ENCODE results near the gene HMCN2.

Gene HMCN2

GRCh38 chr9:130308081-130308571 is 42.6 kb downstream of the HMCN2 start:
- DNase-seq (ENCODE audit: low read depth), result no peak

DNA sequence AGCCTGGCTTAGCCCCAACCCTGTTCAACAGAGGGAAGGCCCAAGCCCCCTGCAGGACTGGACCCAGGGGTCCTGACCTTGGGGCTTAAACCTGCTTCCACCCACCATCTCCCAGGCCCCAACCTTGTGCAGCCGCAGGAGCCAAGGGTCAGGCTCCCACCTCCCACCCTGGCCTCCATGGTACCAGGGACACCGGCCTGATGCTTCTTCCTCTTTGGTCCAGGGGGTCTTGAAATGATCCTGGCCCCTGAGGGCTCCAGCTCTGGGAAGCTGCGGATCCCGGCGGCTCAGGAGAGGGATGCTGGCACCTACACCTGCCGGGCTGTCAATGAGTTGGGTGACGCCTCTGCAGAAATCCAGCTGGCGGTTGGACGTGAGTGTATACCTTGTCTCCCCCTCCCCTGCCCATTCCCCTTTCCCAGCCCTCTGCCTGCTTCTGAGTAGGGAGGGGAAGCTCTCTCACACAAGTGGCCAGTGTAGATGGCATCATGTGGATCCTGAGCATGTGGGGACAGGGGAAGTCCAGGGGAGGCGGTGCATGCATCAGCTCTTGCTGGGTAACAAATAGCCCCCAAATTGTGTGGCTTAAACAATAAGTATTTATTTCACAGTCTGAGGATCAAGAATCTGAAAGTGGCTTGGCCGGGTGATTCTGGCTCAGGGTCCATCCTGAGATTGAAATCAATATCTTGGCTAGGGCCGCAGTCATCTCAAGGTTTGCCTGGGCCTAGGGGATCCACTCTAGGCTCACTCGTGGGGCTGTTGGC is 44.3 kb downstream of the HMCN2 start:
- no peak for DNase-seq (ENCODE audit: low read depth)

GRCh38 chr9:130310456-130310855 is 44.9 kb downstream of the HMCN2 start:
- DNase-seq (ENCODE audit: low read depth), result no peak

DNA sequence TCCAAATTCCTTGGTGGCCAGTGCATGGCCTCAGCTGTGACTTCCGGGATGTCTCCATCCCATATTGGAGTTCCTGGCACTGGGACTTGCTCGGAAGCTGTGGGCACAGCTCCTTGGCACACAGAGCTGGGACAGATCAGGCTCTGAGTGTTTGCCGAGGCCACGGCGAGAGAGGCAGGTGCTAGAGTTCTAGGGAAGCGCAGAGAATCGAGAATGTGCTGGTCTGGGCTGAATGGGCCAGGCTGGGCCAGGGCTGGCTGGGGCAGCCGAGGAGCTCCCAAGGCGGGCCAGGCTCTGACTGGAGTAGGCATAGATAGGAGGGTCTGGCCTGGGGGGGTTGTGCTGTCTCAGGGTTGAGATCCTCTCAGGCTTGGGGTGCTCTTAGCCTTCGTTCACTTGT is 45.4 kb downstream of the HMCN2 start:
- DNase-seq (ENCODE audit: low read depth), result no peak

GRCh38 chr9:130311408-130312140 is 46.0 kb downstream of the HMCN2 start:
- no peak for DNase-seq (ENCODE audit: low read depth)

DNA sequence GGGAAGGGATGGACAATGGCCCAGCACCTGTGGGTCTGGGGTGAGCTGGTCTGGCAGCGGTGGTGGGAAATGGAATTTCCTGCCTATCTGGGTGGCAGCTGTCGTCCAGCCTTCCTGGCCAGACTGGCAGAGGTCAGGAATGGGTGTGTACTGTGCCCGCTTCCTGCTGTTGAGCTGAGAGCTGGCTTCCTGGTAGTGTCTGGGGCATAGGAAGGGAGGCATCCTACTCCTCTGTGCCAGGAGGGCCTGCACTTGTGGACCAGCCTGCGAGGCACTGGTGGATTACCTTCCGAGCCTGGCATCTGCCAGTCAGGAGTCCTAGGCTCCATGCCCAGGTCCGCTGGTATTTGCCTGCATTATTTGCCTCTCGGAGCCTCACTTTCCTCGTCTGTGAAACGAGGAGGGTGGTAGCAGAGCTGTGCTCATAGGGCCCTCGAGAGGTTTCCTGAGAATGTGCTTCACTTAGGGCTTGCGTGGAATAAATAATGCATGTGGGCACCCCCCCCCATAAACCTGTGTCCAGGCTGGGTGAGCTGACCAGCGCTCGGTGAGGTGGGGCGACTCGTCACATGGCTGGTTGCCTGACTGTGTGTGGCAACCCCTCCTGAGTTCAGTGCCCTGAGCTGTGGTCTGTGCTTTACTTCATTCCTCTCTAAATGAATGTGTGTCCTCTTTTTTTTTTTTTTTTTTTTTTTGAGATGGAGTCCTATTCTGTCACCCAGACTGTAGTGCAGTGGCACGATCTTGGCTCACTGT is 47.7 kb downstream of the HMCN2 start:
- DNase-seq (ENCODE audit: low read depth), result no peak

DNA sequence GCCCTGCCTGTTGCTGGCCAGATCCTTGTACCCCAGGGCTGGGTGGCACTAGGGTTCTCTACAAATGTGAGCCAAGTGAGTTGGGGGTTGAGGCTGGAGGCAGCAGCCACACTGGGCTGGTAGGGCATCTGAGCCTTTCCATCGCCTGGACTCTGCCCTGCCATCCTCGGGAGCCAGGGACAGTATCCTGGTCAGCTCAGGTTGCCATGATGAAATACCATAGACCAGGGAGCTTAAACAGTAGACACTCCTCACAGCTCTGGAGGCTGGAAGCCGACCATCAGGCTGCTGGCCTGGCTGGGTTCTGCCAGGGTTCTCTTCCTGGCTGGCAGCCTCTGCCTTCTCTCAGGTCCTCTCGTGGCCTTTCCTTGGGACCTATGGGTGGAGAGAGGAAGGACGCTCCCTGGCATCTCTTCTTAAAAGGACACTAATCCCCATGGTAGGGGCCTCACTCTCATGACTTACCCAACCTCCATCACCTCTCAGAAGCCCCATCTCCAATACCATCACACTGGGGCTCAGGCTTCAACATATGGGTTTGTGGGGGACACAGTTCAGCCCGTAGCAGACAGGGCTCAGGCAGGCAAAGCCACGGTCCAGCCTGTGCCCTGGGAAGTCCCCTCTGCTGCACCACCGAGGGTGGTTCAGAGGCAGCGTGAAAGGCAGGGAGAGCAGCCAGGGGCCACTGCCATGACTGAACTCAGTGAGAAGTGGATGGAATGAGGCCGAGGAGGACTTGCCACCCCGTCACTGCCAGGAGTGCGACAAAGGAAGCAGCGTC is 50.1 kb downstream of the HMCN2 start:
- DNase-seq (ENCODE audit: low read depth), result no peak

DNA sequence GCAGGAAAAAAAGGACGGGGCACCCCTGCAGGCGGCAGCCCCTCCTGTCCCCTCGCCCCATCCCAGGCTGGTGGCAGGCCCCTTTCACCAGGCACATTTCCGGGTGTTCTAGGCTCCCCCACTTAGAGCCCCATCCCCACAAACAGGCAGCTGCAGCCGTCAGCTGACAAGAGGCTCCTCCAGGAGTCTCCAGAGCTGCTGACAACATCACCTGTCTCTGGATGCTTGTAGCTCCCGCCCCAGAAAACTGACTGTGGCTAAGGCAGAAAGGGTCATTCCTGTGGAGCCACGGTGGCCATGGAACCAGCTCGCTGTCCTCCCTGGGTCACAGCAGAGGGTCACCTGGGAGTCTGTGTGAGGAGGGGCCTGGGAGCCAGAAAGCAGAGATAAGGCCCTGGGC is 50.9 kb downstream of the HMCN2 start:
- DNase-seq (ENCODE audit: low read depth), result no peak

GRCh38 chr9:130319300-130319699 is 53.7 kb downstream of the HMCN2 start:
- DNase-seq (ENCODE audit: low read depth), result no peak

DNA sequence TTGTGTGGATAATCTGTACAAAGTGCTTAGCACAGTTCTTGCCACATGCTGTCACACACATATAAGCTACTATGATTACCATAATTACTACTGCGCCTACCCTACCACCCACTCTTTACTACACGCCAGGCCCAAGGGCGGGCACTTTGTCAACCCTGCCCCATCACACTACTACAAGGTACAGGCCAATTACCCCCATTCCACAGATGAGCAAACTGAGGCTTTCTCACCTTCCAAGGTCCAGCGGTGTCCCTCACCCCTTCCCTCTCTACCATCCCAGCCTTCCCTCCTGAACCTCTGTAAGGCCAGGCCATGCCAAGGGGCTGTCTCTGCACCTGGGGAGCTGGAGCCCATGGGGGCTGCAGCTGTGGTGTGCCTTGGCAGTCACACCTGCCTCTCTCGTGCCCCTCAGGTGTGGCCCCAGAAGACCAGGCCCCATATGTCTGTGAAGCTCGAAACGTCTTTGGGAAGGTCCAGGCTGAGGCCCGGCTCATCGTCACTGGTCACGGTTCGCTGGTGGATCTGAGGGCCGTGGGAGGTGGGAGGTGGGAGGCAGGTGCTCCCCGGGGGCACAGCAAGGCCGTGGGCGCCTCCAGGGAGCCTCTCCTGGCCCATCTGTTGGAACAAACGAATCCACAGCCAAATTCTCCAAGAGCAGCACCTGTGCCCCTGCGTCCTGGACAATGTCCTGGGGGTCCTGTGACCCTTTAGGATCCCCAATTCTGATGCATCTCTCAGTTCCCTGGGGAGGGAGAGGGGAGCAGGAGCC is 54.6 kb downstream of the HMCN2 start:
- DNase-seq (ENCODE audit: low read depth), result no peak

- no peak for DNase-seq (ENCODE audit: low read depth)
Measured at GRCh38 chr9:130320723-130321481, 55.3 kb downstream of the HMCN2 start.

DNA sequence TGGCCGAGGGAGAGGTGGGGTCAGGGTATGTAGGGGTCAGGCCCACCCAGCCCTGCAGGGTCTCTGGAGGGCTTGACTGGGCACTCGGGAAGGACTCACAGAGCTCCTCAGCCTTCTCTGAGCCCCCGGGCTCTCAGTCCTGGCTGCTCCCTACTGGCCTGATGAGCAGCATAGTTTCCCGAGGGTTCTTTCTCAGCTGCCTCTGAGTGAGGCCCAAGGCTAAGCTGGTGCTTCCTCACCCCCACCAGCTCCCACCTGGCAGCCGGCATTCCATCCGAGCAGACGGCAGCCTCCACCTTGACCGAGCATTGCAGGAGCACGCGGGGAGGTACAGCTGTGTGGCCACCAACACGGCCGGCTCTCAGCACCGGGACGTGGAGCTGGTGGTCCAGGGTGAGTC is 56.0 kb downstream of the HMCN2 start:
- no peak for DNase-seq (ENCODE audit: low read depth)

- no peak for DNase-seq (ENCODE audit: low read depth)
Measured at GRCh38 chr9:130323051-130323745, 57.6 kb downstream of the HMCN2 start.

DNA sequence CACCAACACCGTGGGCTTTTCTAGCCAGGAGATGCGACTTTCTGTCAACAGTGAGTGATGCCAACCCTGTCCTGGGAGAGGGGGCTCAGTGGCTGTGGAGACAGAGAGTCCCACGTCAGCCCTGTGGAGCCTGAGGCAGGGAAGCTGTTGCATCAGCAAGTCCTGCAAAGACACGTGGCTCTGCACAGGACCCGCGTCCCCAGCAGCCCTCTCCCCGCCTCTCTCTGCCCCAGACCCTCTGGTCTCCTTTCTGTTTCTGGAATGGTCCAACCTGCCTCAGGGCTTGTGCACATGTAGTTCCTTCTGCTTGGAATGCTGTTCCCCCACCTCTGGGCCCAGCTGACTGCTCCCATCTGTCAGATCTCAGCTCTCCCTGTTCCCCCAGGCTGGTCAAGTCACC is 60.4 kb downstream of the HMCN2 start:
- no peak for DNase-seq (ENCODE audit: low read depth)

DNA sequence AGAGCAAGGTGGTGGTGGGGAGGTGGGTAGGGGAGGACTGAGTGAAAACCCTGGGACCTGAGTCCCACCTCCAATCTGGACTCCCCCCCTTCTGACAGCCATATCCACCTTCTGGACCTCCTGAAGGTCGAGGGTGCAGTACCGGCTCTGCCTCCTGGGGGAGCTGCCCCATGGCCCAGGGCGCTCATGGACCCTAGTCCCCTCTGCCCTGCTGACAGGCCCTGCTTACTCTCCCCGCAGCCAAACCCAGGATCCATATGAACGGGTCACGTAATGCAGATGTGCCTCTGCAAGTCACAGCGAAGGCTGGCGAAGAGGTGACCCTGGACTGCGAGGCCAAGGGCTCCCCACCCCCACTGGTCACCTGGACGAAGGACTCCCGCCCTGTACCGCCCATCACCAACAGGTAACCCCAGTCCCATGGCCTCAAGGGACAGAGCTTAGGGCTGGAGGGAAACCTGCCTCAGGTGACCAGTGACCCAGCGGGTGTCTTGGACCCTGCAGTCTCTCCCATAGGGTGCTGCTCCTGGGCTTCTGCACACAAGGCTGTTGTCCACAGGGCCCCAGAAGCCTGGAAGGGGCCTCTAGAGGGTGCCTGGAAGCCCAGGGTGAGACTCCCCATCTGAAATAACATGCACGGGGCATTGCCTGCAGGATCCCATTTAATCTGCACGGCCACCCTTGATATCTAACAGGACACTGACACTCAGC is 61.7 kb downstream of the HMCN2 start:
- no peak for DNase-seq (ENCODE audit: low read depth)

DNA sequence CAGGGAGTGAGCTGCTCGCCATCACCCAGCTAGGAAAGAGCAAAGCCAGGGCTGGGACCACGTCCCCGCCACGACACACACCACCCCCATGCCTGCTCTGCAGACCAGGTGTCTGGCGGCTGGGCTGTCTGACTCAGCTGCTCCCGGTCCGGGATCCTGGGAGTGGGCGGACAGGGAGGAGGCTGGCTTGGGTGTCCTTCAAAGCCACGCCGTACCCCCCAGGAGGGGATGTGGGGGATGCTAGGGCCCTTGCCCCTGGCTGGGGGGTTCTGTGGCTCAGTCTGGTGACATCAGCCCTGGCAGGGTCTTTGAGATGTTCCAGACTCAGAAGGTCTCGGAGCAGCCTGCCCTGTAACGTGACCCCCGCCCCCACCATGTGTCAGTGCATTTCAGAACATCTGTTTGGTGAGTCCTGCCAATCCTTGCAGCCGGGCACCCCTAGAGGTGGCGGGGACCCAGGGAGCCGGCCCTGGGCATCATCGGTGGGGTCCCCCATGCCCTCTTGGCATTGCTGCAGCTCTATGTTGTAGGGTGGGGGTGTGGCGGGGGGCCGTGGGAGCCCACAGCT is 62.3 kb downstream of the HMCN2 start:
- no peak for DNase-seq (ENCODE audit: low read depth)

- DNase-seq (ENCODE audit: low read depth), result no peak
Measured at GRCh38 chr9:130328349-130328801, 62.8 kb downstream of the HMCN2 start.

DNA sequence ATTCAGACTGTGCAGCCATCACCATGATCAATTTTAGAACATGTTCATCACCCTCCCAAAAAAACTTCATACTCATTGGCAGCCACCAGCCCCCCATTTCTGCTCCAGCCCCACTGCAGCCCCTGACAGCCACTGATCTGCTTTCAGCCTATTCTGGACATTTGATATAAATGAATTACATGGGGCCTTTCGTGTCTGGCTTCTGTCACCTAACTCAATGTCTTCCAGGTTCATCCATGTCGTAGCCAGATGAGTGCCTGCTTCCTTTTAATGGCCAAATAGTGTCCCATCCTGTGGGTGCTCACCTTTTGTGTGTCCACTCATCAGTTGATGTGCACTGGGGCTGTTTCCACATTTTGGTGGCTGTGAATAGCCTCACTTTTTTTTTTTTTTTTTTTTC is 63.5 kb downstream of the HMCN2 start:
- DNase-seq (ENCODE audit: low read depth), result no peak

Data from activated T-cell treated with anti-CD3 and anti-CD28 coated beads for 1 hour (primary cell).